ENCODE measurements around the gene AP4E1.

- TF ChIP-seq POLR2AphosphoS5 (IDR thresholded peaks at IDR 0.05; ENCODE audit: low read depth, low read length) (no peak), SIN3A (IDR thresholded peaks at IDR 0.05; ENCODE audit: borderline replicate concordance, insufficient read depth, low read length) (no peak), REST (IDR thresholded peaks at IDR 0.05; ENCODE audit: insufficient read depth in 1 of 2, low read depth in 2 of 2, low read length in 2 of 2) (no peak)
Observed at GRCh38 chr15:50906954-50907600, 1.4 kb upstream of the AP4E1 start.
